GM12878 (cell line): ENCODE data around the gene MOV10L1. TPM values are rescaled to one million over a fixed set of nuclear protein-coding genes. Genes with fewer than 3 reads are reported as not detected.

Experiments
- ATAC-seq: fragments of 200-7000 bp; cut with Tn5 transposase; 3 replicates; pipeline ENCODE4 v1.9.1; 2020; ENCODE audit warnings: mild to moderate bottlenecking, moderate library complexity
- BruUV-seq: library from RNA; stranded (reverse); fragments of 400-500 nt; replicated peaks from 2 replicates; lab custom pipeline; 2021; lab: Mats Ljungman, UMichigan
- CTCF ChIA-PET: fragments of 300-600 bp; sonication (Branson Sonifier 250); formaldehyde crosslinking; extraction: SDS; loops from one replicate; lab custom pipeline; 2021; ENCODE audit warnings: inconsistent platforms; lab: Yijun Ruan, JAX
- POLR2A ChIA-PET: fragments of 350-600 bp; formaldehyde crosslinking; extraction: SDS; loops from one replicate; lab custom pipeline; 2021; ENCODE audit warnings: inconsistent platforms; lab: Charles Lee
- RAD21 ChIA-PET: fragments of 300-600 bp; sonication (Branson Sonifier 250); formaldehyde crosslinking; loops from one replicate; lab custom pipeline; 2023; ENCODE audit warnings: antibody characterized with exemption; ENCODE audit not compliant: unreplicated experiment; lab: Charles Lee
- SMC1A ChIA-PET: fragments of 300-600 bp; sonication (Branson Sonifier 250); formaldehyde crosslinking; loops from one replicate; lab custom pipeline; 2023; ENCODE audit not compliant: unreplicated experiment, uncharacterized antibody; lab: Charles Lee
- DNase-seq: peaks from one replicate; pipeline ENCODE4 v3.0.0-alpha.2; 2011; ENCODE audit warnings: low read depth, low spot score
- FAIRE-seq: peaks from 3 replicates; lab custom pipeline; 2011; peaks lifted over from hg19 to GRCh38; lab: Jason Lieb, UNC
- H2AFZ ChIP-seq: 2 replicates; pipeline ENCODE4 v1.6.0; 2011; ENCODE audit warnings: low read depth, low read length, control low read depth; ENCODE audit not compliant: control insufficient read depth
- H3K27ac ChIP-seq: 2 replicates; pipeline ENCODE4 v1.5.1; 2011; ENCODE audit warnings: control low read depth; ENCODE audit not compliant: control insufficient read depth, insufficient read depth
- H3K27me3 ChIP-seq, 2 experiments: replicated peaks in 1 of 2; 2 replicates each; pipeline versions ENCODE4 v1.6.0 to v1.6.1; 2011; ENCODE audit warnings: low read length in 1 of 2; ENCODE audit not compliant: control insufficient read depth in 2 of 2, insufficient read depth in 2 of 2
- H3K36me3 ChIP-seq, 2 experiments: 2 replicates each; pipeline ENCODE4 v1.5.1; 2011; ENCODE audit warnings: low read length in 1 of 2; ENCODE audit not compliant: control insufficient read depth in 2 of 2, insufficient read depth in 2 of 2
- H3K4me1 ChIP-seq: 2 replicates; pipeline ENCODE4 v1.6.1; 2011; ENCODE audit warnings: mild to moderate bottlenecking, low read length, moderate library complexity, mixed read lengths; ENCODE audit not compliant: control insufficient read depth, insufficient read depth
- H3K4me2 ChIP-seq: 2 replicates; pipeline ENCODE4 v1.6.0; 2011; ENCODE audit warnings: control low read depth; ENCODE audit not compliant: control insufficient read depth, insufficient read depth
- H3K4me3 ChIP-seq: fragments of 200-600 bp; sonication (generic); 2 replicates; pipeline ENCODE4 v1.5.1; 2016
- H3K79me2 ChIP-seq: 2 replicates; pipeline ENCODE4 v1.6.0; 2011; ENCODE audit warnings: low read length; ENCODE audit not compliant: control insufficient read depth, insufficient read depth
- H3K9ac ChIP-seq: 2 replicates; pipeline ENCODE4 v1.8.0; 2011; ENCODE audit warnings: low read length, control low read depth, mixed read lengths; ENCODE audit not compliant: control insufficient read depth, insufficient read depth
- H3K9me3 ChIP-seq: replicated peaks from 3 replicates; pipeline ENCODE4 v1.5.1; 2011; ENCODE audit warnings: mild to moderate bottlenecking, low read length; ENCODE audit not compliant: control insufficient read depth, insufficient read depth
- H4K20me1 ChIP-seq: 2 replicates; pipeline ENCODE4 v1.6.0; 2011; ENCODE audit not compliant: control insufficient read depth, insufficient read depth
- ATF7 ChIP-seq: fragments of 450-650 bp; IDR thresholded peaks from 2 replicates; pipeline ENCODE4 v1.6.1; 2016; ENCODE audit warnings: low read depth, mild to moderate bottlenecking
- CHD1 ChIP-seq: IDR thresholded peaks from 2 replicates; pipeline ENCODE4 v1.6.1; 2012; ENCODE audit warnings: low read depth, low read length, improper control_type of control experiment
- CREB1 ChIP-seq: IDR thresholded peaks from 2 replicates; pipeline ENCODE4 v1.6.1; 2012; ENCODE audit warnings: low read depth, mild to moderate bottlenecking, inconsistent platforms
- FOXK2 ChIP-seq: fragments of 450-650 bp; IDR thresholded peaks from 2 replicates; pipeline ENCODE4 v1.6.1; 2017; ENCODE audit warnings: mild to moderate bottlenecking, moderate library complexity
- MEF2A ChIP-seq: IDR thresholded peaks from 2 replicates; pipeline ENCODE4 v1.6.1; 2011; ENCODE audit warnings: low read depth, mild to moderate bottlenecking, low read length, moderate library complexity; ENCODE audit not compliant: insufficient read depth
- MXI1 ChIP-seq: fragments of 150-350 bp; IDR thresholded peaks from 2 replicates; pipeline ENCODE4 v1.6.1; 2011; ENCODE audit warnings: low read depth, mild to moderate bottlenecking, inconsistent platforms, low read length, improper control_type of control experiment
- NFIC ChIP-seq: IDR thresholded peaks from 2 replicates; pipeline ENCODE4 v1.6.1; 2012; ENCODE audit warnings: low read depth, mild to moderate bottlenecking, inconsistent platforms, low read length, moderate library complexity
- NFYB ChIP-seq: IDR thresholded peaks from 2 replicates; pipeline ENCODE4 v1.6.1; 2011; ENCODE audit warnings: low read depth, mild to moderate bottlenecking, low read length, improper control_type of control experiment, moderate library complexity; ENCODE audit not compliant: insufficient read depth
- NRF1 ChIP-seq: conservative IDR thresholded peaks from 2 replicates; pipeline ENCODE4 v1.6.1; 2011; ENCODE audit warnings: mild to moderate bottlenecking, low read depth, low read length, improper control_type of control experiment
- PAX8 ChIP-seq: fragments of 450-650 bp; IDR thresholded peaks from 2 replicates; pipeline ENCODE4 v1.6.1; 2017; ENCODE audit warnings: mild to moderate bottlenecking, moderate library complexity
- PML ChIP-seq: IDR thresholded peaks from 2 replicates; pipeline ENCODE4 v1.6.1; 2012; ENCODE audit warnings: low read length, inconsistent platforms
- SPI1 ChIP-seq: IDR thresholded peaks from 2 replicates; pipeline ENCODE4 v1.6.1; 2011; ENCODE audit warnings: low read depth, mild to moderate bottlenecking, low read length, moderate library complexity, borderline replicate concordance; ENCODE audit not compliant: insufficient read depth
- WGBS: methylation state at CpG from one replicate; pipeline ENCODE4 v1.1.6; 2016; ENCODE audit warnings: low lambda C conversion rate; ENCODE audit not compliant: insufficient replicate concordance, insufficient coverage; ENCODE audit errors: missing lambda C conversion rate; 5-methylcytosine and 5-hydroxymethylcytosine counted together
- in situ Hi-C: fragments of 300-500 bp; cut with MboI; formaldehyde crosslinking; loops from 9 replicates; pipeline ENCODE4 v1.14.3; 2018; ENCODE audit warnings: mixed read lengths
- intact Hi-C: fragments of 100-400 bp; cut with micrococcal nuclease; formaldehyde crosslinking; loops from one replicate; pipeline ENCODE4 v1.14.2; 2022; ENCODE audit not compliant: unreplicated experiment
- polyA plus RNA-seq, 11 experiments: library from polyadenylated mRNA; depleted of rRNA in 4 of 11; unstranded in 6 of 11; stranded (reverse) in 5 of 11; fragments of >200 nt; fragmentation: Nextera tagmentation in 4 of 11; fragmentation: Illumina TruSeq in 1 of 11; extraction: Ambion mirVana in 4 of 11; extraction: Trizol in 1 of 11; gene quantifications; 1 replicate in 1 of 11; 2 replicates in 10 of 11; pipeline versions ENCODE4 v1.2.1 to v1.2.3, GENCODE V29; 2011 to 2016; ENCODE audit warnings: inconsistent platforms in 2 of 11, missing spikeins in 2 of 11, low read depth in 1 of 11
- total RNA-seq, 4 experiments: library from RNA; depleted of rRNA in 3 of 4; stranded (reverse); fragments of >200 nt in 3 of 4; fragmentation: Illumina TruSeq in 1 of 4; extraction: Trizol in 1 of 4; gene quantifications; 2 replicates each; pipeline versions ENCODE4 v1.2.1 to v1.2.3, GENCODE V29; 2013 to 2021
- TF ChIP-seq, protein P1 (sequence below): fragments of 450-650 bp; IDR thresholded peaks from 2 replicates; pipeline ENCODE4 v1.6.1; 2017; ENCODE audit warnings: borderline replicate concordance
- TF ChIP-seq, protein P2 (sequence below): IDR thresholded peaks from 2 replicates; pipeline ENCODE4 v1.6.1; 2011; ENCODE audit warnings: mild to moderate bottlenecking, low read depth, low read length, moderate library complexity; ENCODE audit not compliant: insufficient replicate concordance

Gene MOV10L1
- total and polyA plus RNA-seq, 10 of the 15 experiments (the other 5 are each of a cell fraction or from before 2014, with no cell fraction given), result 0.22 TPM; not detected in 9

DNA sequence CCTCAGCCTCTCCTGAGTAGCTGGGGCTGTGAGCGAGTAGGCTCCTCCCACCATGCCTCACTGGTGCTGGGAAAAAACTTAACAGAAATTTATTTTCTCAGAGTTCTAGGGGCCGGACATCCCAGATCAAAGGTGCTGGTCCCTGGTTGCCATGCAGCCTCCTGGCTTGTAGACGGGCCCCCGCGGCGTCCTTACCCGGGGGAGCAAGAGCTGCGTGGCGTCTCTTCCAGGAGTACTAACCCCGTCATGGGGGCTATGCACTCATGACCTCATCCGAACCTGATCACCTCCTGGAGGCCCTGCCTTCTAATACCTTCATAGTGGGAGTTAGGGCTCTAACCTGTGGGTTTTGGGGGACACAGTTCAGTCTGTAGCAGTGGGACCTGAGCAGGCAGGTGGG is 98.5 kb downstream of the MOV10L1 start:
- no peaks in the 10 kb centered on the region for H3K9me3 ChIP-seq
- no peak for FAIRE-seq
- no TSS peak for BruUV-seq
- ChIA-PET RAD21 (interaction anchor here (1.8 kb wide), 1 partner anchor 258 kb away, joined by 3 read pairs; no protein-coding TSS in a partner anchor), POLR2A (interaction anchor here (0.5 kb wide), 1 partner anchor 16 kb away, joined by 5 read pairs; no protein-coding TSS in a partner anchor), SMC1A (interaction anchor here (1.8 kb wide), 1 partner anchor 15 kb away, joined by 4 read pairs; no protein-coding TSS in a partner anchor), CTCF (no interaction called here)
- H2AFZ ChIP-seq, result no peak overlapping the region
- TF ChIP-seq NFYB, result no peak
- no peak for TF ChIP-seq NFIC
- TF ChIP-seq MEF2A, result no peak
- TF ChIP-seq PAX8, result no peak
- TF ChIP-seq ATF7, result no peak
- TF ChIP-seq FOXK2, result no peak
- no peak for TF ChIP-seq CHD1
- no peak for TF ChIP-seq SPI1
- TF ChIP-seq, protein P1, sequence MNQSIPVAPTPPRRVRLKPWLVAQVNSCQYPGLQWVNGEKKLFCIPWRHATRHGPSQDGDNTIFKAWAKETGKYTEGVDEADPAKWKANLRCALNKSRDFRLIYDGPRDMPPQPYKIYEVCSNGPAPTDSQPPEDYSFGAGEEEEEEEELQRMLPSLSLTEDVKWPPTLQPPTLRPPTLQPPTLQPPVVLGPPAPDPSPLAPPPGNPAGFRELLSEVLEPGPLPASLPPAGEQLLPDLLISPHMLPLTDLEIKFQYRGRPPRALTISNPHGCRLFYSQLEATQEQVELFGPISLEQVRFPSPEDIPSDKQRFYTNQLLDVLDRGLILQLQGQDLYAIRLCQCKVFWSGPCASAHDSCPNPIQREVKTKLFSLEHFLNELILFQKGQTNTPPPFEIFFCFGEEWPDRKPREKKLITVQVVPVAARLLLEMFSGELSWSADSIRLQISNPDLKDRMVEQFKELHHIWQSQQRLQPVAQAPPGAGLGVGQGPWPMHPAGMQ, result no peak
- TF ChIP-seq PML, result no peak
- TF ChIP-seq CREB1, result no peak
- TF ChIP-seq, protein P2, sequence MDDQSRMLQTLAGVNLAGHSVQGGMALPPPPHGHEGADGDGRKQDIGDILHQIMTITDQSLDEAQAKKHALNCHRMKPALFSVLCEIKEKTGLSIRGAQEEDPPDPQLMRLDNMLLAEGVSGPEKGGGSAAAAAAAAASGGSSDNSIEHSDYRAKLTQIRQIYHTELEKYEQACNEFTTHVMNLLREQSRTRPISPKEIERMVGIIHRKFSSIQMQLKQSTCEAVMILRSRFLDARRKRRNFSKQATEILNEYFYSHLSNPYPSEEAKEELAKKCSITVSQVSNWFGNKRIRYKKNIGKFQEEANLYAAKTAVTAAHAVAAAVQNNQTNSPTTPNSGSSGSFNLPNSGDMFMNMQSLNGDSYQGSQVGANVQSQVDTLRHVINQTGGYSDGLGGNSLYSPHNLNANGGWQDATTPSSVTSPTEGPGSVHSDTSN, result no peak
- TF ChIP-seq MXI1, result no peak
- no peak for TF ChIP-seq NRF1
- peak overlapping the region; percentile 90 for H3K4me2 ChIP-seq
- H3K4me1 ChIP-seq, result peaks cover 60% of the 10 kb centered on the region
- intact Hi-C loops (loop anchor here (5.0 kb wide), 1 partner anchor 226 kb away; the partner anchor contains the start of gene PIM3), in situ Hi-C loops (no loop called here)
- H3K9ac ChIP-seq, result peak overlapping the region; percentile 89; the same call in 1 of the 2 replicates
- no peaks in the 10 kb centered on the region for H4K20me1 ChIP-seq
- H3K27ac ChIP-seq, result peak overlapping the region; percentile 98
- H3K27me3 ChIP-seq, result no peaks in the 10 kb centered on the region
- peaks cover 68% of the 10 kb centered on the region for H3K79me2 ChIP-seq
- 85% methylated on average over 11 of the region's 11 CpGs for WGBS
- no peak for DNase-seq
- peaks cover 0 to 7% of the 10 kb centered on the region in 2 experiments; a peak in 3 of 4 replicates for H3K36me3 ChIP-seq
- peak overlapping the region; percentile 47; the same call in 1 of the 2 replicates for H3K4me3 ChIP-seq
- ATAC-seq, result no peak
